IPS DF 6.9 (cell line): ENCODE results near the gene FAT3.

Experiments
- DNase-seq: peaks from one replicate; pipeline ENCODE4 v3.0.0-alpha.2; 2013; ENCODE audit warnings: low read depth, low spot score
- H3K27ac ChIP-seq: one replicate; pipeline ENCODE4 v1.5.1; 2013; ENCODE audit warnings: low read length, control low read depth
- H3K27me3 ChIP-seq: 2 replicates; pipeline ENCODE4 v1.6.1; 2013; ENCODE audit warnings: mild to moderate bottlenecking, low read length; ENCODE audit not compliant: control insufficient read depth, insufficient read depth
- H3K36me3 ChIP-seq: 2 replicates; pipeline ENCODE4 v1.6.1; 2013; ENCODE audit warnings: low read length; ENCODE audit not compliant: control insufficient read depth, insufficient read depth
- H3K4me1 ChIP-seq: 2 replicates; pipeline ENCODE4 v1.6.1; 2013; ENCODE audit warnings: low read length; ENCODE audit not compliant: control insufficient read depth, insufficient read depth
- H3K4me3 ChIP-seq: 2 replicates; pipeline ENCODE4 v1.5.1; 2013; ENCODE audit warnings: mild to moderate bottlenecking, low read length
- H3K9me3 ChIP-seq: 2 replicates; pipeline ENCODE4 v1.6.1; 2013; ENCODE audit warnings: low read length, inconsistent platforms; ENCODE audit not compliant: control insufficient read depth, insufficient read depth
- WGBS: extraction: QIAGEN DNeasy Blood & Tissue Kit; methylation state at CpG from one replicate; pipeline ENCODE4 v1.1.7; 2013; ENCODE audit warnings: mixed read lengths, missing lambda C conversion rate; ENCODE audit not compliant: insufficient read length, insufficient coverage; 5-methylcytosine and 5-hydroxymethylcytosine counted together

The FAT3 gene

DNA sequence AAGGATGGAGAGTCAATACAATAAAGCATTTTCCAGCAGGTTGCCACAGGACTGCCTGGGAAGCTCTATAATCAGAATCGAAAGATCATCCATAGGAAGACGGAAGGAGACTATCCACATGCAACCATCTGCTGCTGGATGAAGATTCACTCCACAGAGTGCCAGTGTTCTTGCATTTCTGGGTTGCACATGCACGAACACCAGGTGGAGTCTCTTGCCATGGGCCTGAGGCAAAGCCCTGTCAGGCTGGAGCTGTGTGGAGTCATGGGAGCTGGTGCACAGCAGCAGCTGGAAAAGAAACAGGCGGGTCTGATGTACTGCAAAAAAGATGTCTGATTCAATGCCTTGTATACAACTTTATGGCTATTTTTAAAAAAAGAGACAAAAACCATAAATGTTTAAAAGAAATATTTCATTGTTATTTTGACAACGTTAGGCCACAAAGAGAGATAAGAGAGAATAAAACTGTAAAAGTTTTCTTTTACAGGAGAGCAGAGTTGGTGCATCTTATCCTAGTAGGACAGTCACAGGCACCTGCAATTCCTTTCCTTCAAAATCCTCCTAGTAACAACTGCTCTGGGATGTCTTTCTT lies 12.9 kb upstream of the FAT3 start:
- no peak for DNase-seq
- Histone ChIP-seq H3K4me3 (no peak overlapping the region), H3K27me3 (no peaks in the 10 kb centered on the region), H3K27ac (no peak overlapping the region), H3K4me1 (peaks cover 5% of the 10 kb centered on the region; the same call in 1 of the 2 replicates), H3K9me3 (no peaks in the 10 kb centered on the region), H3K36me3 (no peaks in the 10 kb centered on the region)
- WGBS = no CpG with 5 or more reads among the region's 5 CpGs

DNA sequence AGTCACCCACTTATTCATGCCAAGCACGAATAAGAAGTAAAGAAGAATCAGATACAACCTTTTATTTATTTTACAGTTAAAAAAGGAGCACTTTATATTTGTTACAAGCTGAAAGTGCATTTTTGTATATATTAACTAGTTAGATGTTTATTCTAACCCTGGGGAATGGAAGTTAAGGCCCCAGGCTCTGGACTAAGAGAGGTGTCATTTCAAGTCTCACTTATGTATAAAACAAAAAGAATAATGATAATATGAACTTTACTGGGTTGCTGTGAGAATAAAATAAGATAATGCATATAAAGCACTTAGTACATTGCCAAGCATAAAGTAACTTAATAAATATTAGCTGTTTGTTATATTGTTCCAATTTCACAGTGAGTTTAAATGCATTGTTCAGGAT lies 12.1 kb upstream of the FAT3 start:
- no peaks in the 10 kb centered on the region for H3K36me3 ChIP-seq
- H3K4me3 ChIP-seq = no peak overlapping the region
- H3K4me1 ChIP-seq = peaks cover 6% of the 10 kb centered on the region; the same call in 1 of the 2 replicates
- no peak for DNase-seq
- no peak overlapping the region for H3K27ac ChIP-seq
- H3K27me3 ChIP-seq = no peaks in the 10 kb centered on the region
- WGBS = no CpG with 5 or more reads among the region's 1 CpG
- H3K9me3 ChIP-seq = no peaks in the 10 kb centered on the region

- H3K27me3 ChIP-seq = no peaks in the 10 kb centered on the region
- no peak for DNase-seq
- peaks cover 10% of the 10 kb centered on the region; the same call in 1 of the 2 replicates for H3K4me1 ChIP-seq
- WGBS = no CpG with 5 or more reads among the region's 3 CpGs
- no peak overlapping the region for H3K4me3 ChIP-seq
- H3K27ac ChIP-seq = peak overlapping the region; percentile 80
- H3K9me3 ChIP-seq = no peaks in the 10 kb centered on the region
- no peaks in the 10 kb centered on the region for H3K36me3 ChIP-seq
Observed at GRCh38 chr11:92216789-92217188, 7.8 kb upstream of the FAT3 start.

DNA sequence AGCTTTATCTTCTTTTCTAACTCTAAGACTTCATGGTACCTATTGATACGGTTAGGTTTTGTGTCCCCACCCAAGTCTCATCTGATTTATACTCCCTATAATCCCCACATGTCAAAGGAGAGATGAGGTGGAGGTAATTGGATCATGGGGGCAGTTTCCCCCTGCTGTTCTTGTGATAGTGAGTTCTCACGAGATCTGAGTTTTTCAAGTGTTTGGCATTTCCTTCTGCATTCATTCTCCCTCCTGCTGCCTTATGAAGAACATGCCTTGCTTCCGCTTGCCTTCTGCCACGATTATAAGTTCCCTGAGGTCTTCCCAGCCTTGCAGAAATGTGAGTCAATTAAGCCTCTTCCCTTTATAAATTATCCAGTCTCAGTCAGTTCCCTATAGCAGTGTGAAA lies 5.1 kb upstream of the FAT3 start:
- H3K9me3 ChIP-seq = no peaks in the 10 kb centered on the region
- DNase-seq = no peak
- WGBS = no CpG with 5 or more reads among the region's 4 CpGs
- no peaks in the 10 kb centered on the region for H3K36me3 ChIP-seq
- H3K4me1 ChIP-seq = peaks cover 14% of the 10 kb centered on the region
- no peaks in the 10 kb centered on the region; the same call in 1 of the 2 replicates for H3K27me3 ChIP-seq
- H3K27ac ChIP-seq = no peak overlapping the region
- H3K4me3 ChIP-seq = no peak overlapping the region

DNA sequence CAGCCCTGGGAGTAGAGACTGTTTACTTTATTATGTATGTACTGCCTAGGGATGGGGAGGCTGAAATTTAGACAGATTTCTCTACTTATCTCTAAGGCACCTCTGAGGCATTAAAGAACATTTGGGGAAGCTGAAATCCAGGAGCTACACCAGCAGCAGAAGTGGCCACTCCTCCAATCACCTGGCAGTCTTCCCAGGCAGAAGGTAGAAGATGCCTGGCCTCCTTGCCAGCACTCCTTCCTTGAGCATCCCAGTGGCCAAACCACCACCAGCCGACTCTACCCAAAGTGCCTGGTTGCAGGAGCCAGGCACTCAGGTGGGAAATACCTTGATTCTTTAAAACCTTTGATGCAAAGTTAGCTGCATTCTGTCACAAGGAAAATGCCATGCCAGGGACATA lies 1.9 kb upstream of the FAT3 start:
- H3K27ac ChIP-seq = no peak overlapping the region
- no peak overlapping the region for H3K4me3 ChIP-seq
- H3K4me1 ChIP-seq = peaks cover 9% of the 10 kb centered on the region
- no peaks in the 10 kb centered on the region; the same call in 1 of the 2 replicates for H3K27me3 ChIP-seq
- no peak for DNase-seq
- no CpG with 5 or more reads among the region's 1 CpG for WGBS
- H3K9me3 ChIP-seq = no peaks in the 10 kb centered on the region
- H3K36me3 ChIP-seq = no peaks in the 10 kb centered on the region

DNA sequence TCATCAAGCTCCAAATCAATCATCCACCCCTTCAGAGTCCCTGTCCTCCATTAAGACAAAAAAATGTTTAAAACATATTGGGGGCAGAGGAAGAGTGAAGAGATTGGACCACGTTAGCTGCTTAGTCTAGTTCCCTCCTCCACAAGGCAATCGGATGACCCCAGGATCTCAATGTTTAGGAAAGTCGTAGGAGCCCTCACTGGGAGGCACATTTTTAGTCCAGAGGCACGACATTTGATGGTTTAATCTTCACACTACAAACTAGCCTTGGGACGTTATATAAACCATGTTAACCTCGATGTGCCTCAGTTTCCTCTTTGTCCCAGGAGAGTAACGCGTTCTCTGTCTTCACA lies 588 bp upstream of the FAT3 start:
- no CpG with 5 or more reads among the region's 8 CpGs for WGBS
- Histone ChIP-seq H3K9me3 (no peaks in the 10 kb centered on the region), H3K4me3 (peak overlapping the region; percentile 72; the same call in 1 of the 2 replicates), H3K27me3 (no peaks in the 10 kb centered on the region; the same call in 1 of the 2 replicates), H3K36me3 (no peaks in the 10 kb centered on the region), H3K27ac (no peak overlapping the region), H3K4me1 (peaks cover 6% of the 10 kb centered on the region)
- no peak for DNase-seq

DNA sequence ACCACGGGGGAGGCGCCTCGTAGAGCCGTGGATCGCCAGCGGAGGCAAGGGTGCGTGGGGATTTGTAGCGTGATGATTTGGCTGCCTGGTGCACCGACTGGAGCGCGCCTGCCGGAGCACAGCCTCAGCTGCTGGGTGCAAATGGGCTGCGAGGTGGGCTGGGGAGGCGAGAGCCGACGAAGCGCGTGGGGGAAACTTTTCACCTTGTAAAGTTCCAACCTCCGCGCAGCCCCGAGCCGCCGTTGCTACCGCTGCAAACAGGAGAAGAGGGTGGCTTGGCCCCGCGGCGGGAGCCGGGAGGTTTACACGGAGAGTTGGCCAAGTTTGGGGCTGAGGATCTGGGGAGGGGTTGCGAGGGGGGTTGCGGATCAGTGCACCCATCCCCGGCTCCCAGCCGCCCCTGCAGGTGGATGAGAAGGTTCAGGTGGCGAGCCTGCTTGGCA lies 528 bp downstream of the FAT3 start:
- Histone ChIP-seq H3K9me3 (no peaks in the 10 kb centered on the region), H3K27me3 (no peaks in the 10 kb centered on the region; the same call in 1 of the 2 replicates), H3K4me1 (peaks cover 6% of the 10 kb centered on the region), H3K4me3 (peak overlapping the region; percentile 72), H3K27ac (no peak overlapping the region), H3K36me3 (no peaks in the 10 kb centered on the region)
- DNase-seq = no peak
- no CpG with 5 or more reads among the region's 34 CpGs for whole genome bisulfite sequencing

- WGBS = no CpG with 5 or more reads among the region's 54 CpGs
- Histone ChIP-seq H3K4me3 (peak overlapping the region; percentile 72), H3K27ac (no peak overlapping the region), H3K9me3 (no peaks in the 10 kb centered on the region), H3K36me3 (no peaks in the 10 kb centered on the region), H3K27me3 (no peaks in the 10 kb centered on the region; the same call in 1 of the 2 replicates), H3K4me1 (peaks cover 6% of the 10 kb centered on the region)
- DNase-seq = no peak
Observed at GRCh38 chr11:92225568-92226330, 1.1 kb downstream of the FAT3 start.

- Histone ChIP-seq H3K27ac (no peak overlapping the region), H3K4me3 (peak overlapping the region; percentile 72), H3K27me3 (no peaks in the 10 kb centered on the region; the same call in 1 of the 2 replicates), H3K9me3 (no peaks in the 10 kb centered on the region), H3K36me3 (no peaks in the 10 kb centered on the region), H3K4me1 (peaks cover 6% of the 10 kb centered on the region)
- WGBS = no CpG with 5 or more reads among the region's 65 CpGs
- DNase-seq = no peak
Observed at GRCh38 chr11:92226331-92227229, 2.0 kb downstream of the FAT3 start.

DNA sequence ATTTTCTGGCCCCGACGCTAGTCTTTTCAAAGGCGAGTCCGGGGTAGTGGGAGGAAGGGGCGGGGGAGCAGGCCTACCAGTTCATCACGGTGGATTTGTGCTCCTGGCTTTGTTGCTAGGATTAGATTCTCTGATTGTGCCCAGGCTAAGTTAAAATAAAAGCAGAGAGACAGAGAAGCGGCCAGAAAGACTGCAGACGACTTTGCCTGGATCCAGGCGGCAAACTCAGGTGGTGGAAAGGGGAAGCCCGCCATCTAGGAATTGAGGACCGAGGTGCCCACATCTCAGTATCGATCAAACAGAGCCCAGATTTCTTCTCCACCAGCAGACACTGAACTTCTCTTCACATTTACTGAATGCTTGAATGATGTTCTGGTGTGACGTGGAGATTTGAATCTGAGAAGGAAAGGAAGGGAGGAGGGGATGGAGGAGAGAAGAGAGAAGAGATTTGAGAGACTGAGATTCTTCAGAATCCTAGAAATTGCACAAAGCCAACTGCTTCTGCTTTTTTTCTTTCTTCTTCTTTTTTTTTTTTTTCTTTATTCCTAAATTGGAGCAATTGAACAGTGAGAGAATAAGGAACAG lies 2.7 kb downstream of the FAT3 start:
- 100% methylated on average over 1 of the region's 13 CpGs for WGBS
- Histone ChIP-seq H3K4me1 (peaks cover 6% of the 10 kb centered on the region), H3K4me3 (peak overlapping the region; percentile 72; the same call in 1 of the 2 replicates), H3K9me3 (no peaks in the 10 kb centered on the region), H3K36me3 (no peaks in the 10 kb centered on the region), H3K27ac (no peak overlapping the region), H3K27me3 (no peaks in the 10 kb centered on the region; the same call in 1 of the 2 replicates)
- no peak for DNase-seq
